ENCODE measurements around the gene SGIP1.

GRCh38 chr1:66761221-66761620 is 227.3 kb downstream of the SGIP1 start:
- no peak for TF ChIP-seq CTCF (IDR thresholded peaks at IDR 0.05)
- TF ChIP-seq EZH2phosphoT487 (IDR thresholded peaks at IDR 0.05) = no peak
- no peak for TF ChIP-seq EZH2 (IDR thresholded peaks at IDR 0.05)

Measured in neural progenitor cell (in vitro differentiated cells).